GM21786 (cell line): ENCODE data around the gene CYP4X1.
"Not testable (repeated sequence)": the region's sequence is repeated elsewhere in the genome, so short reads cannot be mapped to it uniquely, and the experiment has no call there.

Experiments used
- ATAC-seq: cut with Tn5 transposase; IDR thresholded peaks from one replicate; pipeline ENCODE4 v1.9.1; 2021; ENCODE audit not compliant: unreplicated experiment

The CYP4X1 gene

DNA sequence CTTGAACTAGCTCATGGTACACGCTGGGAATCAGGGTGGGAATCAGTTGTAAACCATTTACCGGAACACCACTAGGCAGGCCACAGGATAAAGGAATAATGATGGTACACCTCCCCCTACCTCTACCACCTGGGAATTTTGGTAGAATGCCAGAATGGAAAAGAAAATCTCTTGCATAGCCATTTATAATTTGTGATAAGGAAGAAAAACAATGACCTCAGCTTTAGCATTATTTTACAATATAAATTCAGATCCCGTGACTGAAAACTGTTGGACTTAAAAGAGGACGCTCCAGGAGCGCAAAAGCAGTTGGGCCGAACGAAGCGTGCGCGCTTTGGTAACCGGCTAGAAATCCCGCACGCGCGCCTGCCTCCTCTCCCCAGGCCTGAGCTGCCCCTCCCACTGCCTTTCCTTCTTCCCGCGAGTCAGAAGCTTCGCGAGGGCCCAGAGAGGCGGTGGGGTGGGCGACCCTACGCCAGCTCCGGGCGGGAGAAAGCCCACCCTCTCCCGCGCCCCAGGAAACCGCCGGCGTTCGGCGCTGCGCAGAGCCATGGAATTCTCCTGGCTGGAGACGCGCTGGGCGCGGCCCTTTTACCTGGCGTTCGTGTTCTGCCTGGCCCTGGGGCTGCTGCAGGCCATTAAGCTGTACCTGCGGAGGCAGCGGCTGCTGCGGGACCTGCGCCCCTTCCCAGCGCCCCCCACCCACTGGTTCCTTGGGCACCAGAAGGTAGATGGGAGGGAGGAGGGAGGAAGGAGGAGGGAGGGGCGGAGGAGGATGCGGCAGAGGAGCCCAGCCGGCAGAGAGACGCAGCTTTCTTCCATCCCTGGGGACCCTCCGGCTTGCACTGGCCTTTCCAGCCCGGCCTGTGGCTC is at the start of gene CYP4X1:
Gene CYP4X1 (plus strand): TSS at position 402 of the 873 bp plus-strand sequence. CDS start 149 bp downstream, at position 551.
- no peak for ATAC-seq

- ATAC-seq: no peak
Observed at GRCh38 chr1:46983166-46983829, 40.2 kb upstream of the CYP4X1 start.

GRCh38 chr1:46983830-46984586 is 39.5 kb upstream of the CYP4X1 start:
- no peak for ATAC-seq

- ATAC-seq: not testable (repeated sequence)
Observed at GRCh38 chr1:46990541-46990940, 32.9 kb upstream of the CYP4X1 start.

GRCh38 chr1:46991083-46991923 is 32.2 kb upstream of the CYP4X1 start:
- ATAC-seq: no peak

- no peak for ATAC-seq
Observed at GRCh38 chr1:46996659-46997281, 26.7 kb upstream of the CYP4X1 start.

DNA sequence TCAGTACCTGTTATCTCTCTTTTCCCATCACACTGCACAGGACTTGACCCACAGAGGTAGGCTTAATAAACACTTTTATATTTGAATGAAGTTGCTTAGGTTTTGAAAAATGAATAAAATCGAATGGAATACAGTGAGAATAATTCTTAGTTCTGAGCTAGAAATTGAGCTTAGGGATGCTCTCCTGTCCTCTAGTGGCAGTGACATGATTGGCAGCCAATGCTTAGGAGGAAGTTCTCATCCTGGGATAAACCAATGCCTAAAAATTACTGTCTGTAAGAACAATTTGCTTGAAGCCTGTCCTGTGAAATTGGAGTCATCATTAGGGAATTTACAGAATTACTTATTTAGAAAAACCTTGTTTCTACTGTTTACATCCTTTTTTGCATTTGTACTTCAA is 21.3 kb upstream of the CYP4X1 start:
- ATAC-seq: no peak

GRCh38 chr1:47003896-47004403 is 19.5 kb upstream of the CYP4X1 start:
- ATAC-seq: no peak

- not testable (repeated sequence) for ATAC-seq
Observed at GRCh38 chr1:47006437-47006836, 17.0 kb upstream of the CYP4X1 start.

GRCh38 chr1:47013293-47013692 is 10.2 kb upstream of the CYP4X1 start:
- no peak for ATAC-seq

GRCh38 chr1:47021070-47021469 is 2.4 kb upstream of the CYP4X1 start:
- ATAC-seq: no peak

- ATAC-seq: no peak
Observed at GRCh38 chr1:47024141-47024801, 802 bp downstream of the CYP4X1 start.

GRCh38 chr1:47030170-47030805 is 6.8 kb downstream of the CYP4X1 start:
- ATAC-seq: no peak

GRCh38 chr1:47031059-47031458 is 7.6 kb downstream of the CYP4X1 start:
- no peak for ATAC-seq

DNA sequence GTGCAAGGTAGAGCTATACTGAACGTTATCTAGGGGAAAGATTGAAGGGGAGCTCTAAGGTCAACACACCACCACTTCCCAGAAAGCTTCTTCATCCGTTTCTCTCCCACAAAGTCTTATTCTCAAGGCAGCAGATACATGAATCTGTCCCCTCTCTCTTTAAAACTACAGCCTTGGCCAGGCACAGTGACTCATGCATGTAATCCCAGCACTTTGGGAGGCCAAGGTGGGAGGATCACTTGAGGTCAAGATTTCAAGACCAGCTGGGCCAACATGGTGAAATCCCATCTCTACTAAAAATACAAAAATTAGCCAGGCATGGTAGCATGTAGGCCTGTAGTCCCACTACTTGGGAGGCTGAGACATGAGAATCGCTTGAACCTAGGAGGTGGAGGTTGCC is 8.1 kb downstream of the CYP4X1 start:
- ATAC-seq: no peak

DNA sequence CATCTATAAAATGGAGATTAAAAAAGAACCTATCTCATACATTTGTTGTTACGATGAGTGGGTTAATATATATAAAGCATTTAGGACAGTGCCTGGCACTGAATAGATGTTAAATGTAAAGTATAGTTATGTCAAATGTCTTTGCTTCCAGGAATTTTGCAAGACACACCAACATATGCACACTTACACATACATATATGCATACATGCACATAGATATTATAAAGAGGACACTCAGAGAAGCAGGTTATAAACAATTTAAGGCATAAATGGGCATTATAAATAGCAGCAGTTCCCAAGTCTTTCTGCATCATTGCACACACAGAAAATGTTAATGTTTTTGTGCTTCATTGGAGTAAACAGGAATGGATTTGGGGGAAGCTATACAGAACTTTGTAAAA is 13.3 kb downstream of the CYP4X1 start:
- no peak for ATAC-seq

DNA sequence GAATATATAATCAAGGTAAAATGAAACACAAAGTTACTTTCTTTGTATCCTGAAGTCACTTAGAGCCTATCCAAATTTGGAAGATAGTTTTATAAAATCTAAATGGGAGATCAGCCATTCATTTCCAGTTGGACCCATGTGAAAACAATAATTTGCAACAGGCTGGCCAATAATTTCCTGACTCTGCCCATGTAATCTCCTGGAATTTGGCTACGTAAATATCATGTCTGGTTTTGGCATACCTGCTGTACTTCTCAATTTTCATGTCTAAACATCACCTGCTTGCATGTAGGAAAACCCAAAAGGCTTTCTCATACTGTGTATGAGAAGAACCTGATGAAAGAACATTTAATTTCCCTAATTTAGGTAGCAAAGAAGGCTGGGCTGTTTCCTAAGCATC is 35.9 kb downstream of the CYP4X1 start:
- no peak for ATAC-seq

DNA sequence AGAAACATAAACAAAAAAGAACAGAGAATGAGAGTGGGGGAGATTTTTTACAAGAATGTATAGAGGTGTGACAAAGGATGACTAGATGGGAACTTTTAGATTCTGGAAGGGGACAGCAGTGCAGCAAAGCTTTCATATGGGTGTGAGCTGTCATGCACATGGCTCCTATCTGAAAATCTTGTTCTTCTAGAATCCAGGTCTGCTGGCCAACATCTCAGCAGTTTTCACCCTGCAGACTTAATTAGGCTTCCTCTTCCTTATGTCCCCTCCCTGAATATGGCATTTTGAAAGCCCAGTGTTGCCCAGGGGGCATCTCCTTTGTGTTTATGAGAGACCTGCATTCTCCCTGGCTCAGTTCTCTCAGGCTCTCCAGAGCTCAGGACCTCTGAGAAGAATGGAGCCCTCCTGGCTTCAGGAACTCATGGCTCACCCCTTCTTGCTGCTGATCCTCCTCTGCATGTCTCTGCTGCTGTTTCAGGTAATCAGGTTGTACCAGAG is 43.7 kb downstream of the CYP4X1 start, which contains the start of gene CYP4Z1:
Gene CYP4Z1 (plus strand): TSS at position 135 of the 498 bp plus-strand sequence. CDS start 260 bp downstream, at position 395.
- ATAC-seq: no peak

GRCh38 chr1:47069080-47069479 is 45.6 kb downstream of the CYP4X1 start:
- ATAC-seq: not testable (repeated sequence)
